ENCODE measurements around the gene CXCL14.

The CXCL14 gene

DNA sequence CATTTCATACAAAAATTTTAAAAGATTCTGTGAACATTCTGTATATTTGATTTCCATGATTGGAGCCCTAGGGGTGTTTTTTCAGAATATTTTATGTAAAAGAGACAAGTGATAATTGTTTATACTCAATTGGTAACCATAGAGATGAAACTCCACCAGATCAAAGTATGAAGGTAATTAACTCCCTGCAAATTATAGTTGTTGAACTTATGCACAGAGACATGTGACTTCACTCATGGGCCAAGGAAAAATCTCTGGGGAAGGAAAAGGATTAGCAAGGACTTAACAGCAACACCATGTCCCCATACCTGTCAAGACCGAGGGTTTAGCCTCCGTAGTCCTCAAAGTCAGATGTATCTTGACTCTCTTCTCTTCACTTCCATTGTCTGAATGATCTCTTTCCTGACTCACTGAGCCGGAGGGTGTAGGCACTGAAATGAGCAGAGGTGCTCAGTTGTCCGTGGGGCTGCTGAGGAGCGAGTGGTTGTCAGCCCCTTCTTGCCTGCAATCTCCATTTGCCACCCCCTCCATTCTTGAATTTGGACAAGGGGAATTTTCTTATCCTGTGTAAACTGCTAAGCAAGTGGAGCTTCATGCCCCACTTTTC, 17.5 kb upstream of the CXCL14 start:
- DNase-seq, result no peak

DNA sequence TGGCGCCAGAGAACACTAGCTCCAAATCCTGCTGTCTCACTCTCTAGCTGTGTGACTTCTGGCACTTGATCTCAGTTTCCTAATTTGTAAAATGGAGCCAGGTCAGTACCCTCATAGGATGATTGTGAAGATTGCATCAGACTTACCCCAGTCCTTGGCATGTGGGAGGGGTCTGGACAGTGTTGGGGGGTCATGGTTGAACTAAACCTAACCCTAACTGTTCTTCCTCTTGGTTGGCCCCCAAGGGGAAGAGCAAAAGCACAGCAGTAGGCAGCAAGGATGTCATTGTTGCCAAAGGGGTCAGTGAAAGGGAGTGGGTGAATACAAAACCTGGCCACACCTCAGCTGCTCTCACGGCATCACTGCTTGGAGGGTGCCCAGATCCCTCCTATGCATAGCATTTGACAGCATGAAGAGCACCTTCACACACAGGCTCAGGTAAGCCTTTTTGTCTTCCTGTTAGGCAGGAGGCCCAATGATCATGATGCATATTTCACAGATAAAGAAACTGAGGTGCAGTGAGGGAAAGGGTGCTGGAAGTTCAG, 15.7 kb upstream of the CXCL14 start:
- DNase-seq, result no peak

DNA sequence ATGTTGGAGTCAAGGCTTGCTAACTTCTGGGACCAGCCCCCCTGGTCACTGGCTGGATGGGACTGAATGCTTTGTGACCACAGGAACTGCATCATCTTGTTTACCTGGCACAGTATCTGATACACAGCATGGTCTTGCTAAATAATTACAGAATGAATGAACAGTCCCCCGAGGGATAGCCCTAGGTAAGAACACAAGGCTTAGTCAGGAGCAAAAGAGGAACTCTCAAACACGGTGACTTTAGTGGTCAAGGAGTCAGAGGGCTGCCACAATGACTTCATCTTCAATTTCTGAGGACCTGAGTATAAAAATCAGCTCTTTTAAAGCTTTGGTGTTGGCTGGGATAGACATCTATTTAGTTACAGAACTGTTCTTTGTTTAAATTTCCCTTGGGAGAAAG, 15.1 kb upstream of the CXCL14 start:
- DNase-seq, result no peak

DNA sequence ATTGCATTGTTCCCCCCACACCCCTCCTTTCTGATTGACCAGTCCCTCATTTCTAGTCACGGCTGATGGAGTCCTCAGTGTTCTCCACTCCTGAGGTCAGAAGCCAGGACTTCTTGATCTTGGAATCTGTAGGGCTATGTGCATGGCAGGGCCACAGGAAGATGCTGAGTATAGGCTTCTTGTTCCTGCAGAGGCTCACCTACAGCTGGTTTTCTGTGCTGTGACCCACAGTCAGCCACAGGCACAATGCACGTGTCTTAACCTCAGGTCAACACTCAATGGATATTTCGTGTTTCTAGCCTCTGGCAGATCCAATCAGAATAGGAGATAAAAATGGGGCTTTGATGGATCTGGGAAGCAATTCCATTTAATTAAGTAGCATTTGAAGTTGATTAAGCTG, 14.3 kb upstream of the CXCL14 start:
- no peak for DNase-seq

DNA sequence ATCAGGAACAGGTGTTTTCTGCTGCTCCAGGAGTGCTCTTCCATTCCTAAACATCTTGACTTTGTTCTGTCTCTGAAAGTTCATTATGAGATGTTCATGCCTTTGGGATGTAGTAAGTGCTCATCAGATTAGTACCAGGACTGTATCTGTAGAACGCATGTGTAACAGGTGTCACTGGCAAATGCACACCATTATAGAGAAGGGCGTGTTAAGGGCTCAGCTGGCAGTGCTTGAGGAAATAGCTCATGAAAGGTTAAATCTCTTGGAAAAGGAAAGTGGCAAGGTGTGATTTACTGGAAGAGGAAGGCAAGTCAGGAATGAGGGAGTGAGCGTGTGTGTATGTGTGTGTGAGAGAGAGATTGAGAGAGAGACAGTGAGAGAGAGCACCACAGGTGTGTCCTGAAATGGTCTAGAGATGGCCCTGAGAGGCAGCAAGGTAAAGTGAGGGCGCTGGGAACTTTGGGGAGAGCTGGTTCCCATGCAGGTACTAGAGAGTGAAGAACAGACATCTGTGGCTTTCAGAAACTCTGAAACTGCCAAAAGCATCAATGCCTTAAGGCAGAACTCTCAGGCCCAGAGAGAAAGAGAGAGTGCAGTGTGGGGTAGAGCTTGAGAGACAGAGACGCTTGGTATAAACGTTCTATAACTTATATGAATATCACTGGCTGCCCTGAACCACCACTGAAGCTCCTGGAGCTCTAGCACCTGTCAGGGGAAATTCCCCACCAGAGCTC, 13.7 kb upstream of the CXCL14 start:
- no peak for DNase-seq

DNA sequence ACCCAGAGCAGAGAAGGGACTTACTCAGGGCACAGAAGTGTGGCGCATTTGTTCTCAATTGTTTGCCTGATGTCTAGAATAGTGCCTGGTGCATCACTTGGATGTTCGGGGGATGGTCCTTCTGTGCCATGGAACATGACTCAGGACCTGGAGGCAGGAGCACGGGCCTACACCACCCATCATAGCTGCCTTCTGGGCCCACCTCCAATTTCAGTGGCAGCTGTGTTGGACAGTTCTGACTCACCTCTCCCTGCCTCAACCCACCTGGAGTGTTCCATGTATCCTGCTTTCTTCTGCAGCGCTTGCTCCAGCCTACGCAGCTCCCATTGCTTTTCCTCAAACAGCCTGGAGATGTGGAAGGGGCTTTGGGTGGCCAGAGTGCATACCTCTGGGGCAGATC, 12.5 kb upstream of the CXCL14 start:
- no peak for DNase-seq

DNA sequence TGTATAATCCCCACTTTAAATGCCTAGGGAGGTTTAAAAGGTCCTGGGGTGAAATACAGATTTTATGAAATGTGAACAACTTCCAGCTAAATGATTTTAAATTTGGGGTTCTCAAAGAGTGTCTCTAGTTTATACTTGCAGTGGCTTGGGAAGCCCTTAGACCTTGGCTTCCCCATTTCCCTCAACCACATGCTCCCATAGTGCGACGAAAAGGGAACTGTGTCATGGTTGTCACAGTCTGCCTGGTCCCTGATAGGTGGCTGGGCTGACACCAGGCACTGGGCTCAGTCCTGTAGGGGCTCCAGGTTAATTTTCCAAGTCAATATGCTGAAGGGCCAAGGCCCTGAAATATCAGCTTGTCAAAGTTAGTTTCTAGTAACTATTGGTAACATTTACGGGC, 10.4 kb upstream of the CXCL14 start:
- DNase-seq, result no peak

DNA sequence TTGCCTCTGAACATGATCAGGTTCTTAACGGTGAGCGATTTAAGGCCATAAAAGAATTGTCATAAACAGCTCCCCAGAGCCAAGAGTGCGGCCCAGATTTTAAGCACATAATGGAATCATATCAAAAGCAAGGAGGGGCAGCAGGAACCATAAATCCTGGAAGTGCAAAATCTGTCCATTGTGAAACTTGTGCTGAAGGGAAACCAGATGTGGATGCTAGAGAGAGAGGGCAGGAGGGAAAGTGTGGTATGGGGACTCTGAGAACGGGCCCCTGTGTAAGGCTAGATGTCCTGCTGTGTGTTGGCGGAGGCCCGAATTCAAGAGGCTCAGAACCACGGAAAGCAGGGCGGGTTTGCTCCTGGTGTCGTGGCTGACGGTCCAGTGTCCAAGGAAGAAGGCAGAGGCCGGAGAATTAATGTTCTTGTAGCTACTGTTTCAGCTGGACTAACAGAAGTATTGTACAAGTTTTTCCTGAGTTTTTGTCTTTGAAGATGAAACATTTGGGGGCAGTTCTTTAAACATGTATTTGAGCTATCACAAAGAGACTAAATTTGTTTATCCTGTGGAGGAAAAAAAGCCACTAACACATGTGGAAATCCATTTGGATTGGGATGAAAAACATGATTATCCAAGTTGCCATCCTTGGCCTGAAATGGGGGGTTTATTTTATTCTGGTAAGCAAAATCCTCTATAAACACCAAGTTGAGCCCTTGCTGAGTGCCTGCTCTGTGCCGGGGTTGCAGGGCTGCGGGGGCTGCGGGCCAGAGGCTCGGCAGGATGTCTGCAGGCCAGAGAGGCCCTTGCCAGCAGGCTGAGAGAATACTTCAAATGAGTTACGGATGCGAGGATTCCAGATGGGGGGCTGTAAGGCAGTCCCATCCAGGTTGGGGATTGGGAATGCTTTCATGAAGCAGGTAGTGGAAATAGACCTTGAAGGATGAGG, 9.2 kb upstream of the CXCL14 start:
- no peak for DNase-seq

DNA sequence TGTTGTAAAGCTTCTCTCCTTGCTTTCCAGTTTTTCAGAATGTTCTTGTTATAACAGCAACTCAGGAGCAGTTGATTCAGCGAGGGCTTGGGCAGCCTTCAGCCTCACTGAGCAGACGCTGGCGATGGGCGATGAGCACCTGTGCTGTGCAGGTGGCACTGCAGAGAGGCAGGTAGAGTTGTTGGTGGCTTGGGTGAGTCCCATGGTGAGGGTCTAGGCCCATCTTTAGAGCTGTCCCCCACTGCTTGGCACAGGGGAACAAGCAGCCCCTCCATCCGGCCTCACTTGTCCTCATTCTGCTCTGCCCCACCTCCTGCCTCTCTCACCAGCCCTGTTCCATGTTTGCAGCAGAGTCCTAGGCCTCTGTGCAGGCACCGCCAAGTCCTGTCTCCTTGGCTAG, 6.1 kb upstream of the CXCL14 start:
- no peak for DNase-seq

DNA sequence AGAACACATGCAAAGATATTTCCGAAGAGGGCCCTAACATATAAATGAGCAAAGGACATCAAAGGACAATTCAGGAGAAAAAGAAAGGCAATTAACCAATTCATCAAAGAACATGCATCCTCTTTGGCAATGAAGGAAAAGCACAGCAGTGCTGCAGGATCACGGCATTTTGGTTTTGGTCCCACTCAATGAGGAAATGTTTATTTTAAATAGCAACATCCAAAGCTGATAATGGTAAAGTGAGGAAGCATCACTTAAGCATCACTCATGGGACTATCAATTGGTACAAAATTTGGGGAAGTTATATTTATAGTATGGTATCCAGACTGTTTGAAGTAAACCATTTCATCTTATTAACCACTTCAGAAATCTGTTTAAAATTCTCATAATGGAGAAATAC, 5.5 kb upstream of the CXCL14 start:
- DNase-seq, result no peak

DNA sequence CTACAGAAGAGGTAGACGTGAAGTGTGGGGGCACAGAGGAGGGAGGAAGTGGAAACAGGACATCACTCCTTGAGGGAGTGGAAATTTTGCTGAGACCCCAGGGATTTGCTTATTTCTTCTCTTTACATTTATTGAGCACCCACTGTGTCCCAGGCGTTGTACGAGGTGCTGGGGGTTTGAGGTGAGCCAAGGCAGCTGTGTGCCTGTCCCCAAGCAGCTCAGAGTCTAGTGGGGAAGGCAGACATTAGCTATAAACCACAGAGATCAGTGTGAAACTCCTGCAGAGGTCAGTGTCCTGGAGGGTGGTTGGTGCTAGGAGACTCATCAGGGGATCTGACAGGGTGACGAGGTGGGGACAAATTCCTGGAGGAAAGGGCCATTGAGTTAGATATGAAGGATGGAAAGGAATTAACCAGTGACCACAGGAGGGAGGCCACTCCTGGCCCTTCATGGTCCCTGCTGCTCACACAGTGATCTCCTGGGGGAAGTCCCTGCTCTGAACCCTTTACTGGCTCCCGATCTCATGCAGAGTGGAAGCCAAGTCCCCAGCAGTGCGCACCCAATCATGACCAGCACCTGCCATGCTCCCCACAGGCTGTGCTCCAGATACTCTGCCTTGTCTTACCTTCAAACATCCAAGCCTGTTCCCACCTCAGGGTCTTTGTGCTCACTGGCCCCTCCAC, 3.4 kb upstream of the CXCL14 start:
- DNase-seq, result no peak

DNA sequence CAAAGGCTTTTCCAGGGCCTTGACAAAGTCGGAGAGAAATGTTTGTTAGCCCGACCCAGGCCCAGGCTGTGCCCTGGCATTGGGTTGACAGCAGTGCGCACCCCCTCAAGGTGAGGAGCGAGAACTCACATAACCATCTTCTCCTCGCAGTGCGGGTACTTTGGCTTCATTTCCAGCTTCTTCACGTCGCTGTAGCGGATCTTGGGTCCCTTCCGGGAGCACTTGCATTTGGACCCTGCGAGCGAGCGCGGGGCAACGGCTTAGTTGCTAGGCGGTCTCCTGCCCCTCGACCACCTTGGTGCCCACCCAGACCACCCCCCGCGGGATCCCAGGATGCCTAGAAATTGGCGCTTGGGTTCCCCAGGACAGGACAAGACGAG, 496 bp downstream of the CXCL14 start:
- no peak for DNase-seq

DNA sequence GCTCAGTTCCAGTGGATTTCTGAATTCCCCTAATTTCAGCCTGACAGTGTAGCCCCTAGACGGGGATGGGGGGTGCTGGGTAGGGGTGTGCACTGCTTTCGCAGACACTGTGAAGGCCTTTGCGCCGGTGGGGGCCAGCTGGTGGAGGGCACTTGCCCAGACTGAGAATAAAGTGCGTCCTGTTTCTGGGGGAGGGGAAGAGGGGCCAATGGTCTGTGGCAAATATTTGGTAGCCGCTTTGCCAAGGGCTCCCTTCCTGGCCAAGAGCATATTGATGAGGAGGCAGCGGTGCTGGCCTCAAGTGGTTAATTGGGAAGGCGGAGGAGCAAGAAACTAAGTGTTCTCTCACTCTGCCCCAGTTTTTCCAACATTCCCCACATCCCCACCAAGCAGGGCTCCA, 1.4 kb downstream of the CXCL14 start:
- DNase-seq, result no peak

DNA sequence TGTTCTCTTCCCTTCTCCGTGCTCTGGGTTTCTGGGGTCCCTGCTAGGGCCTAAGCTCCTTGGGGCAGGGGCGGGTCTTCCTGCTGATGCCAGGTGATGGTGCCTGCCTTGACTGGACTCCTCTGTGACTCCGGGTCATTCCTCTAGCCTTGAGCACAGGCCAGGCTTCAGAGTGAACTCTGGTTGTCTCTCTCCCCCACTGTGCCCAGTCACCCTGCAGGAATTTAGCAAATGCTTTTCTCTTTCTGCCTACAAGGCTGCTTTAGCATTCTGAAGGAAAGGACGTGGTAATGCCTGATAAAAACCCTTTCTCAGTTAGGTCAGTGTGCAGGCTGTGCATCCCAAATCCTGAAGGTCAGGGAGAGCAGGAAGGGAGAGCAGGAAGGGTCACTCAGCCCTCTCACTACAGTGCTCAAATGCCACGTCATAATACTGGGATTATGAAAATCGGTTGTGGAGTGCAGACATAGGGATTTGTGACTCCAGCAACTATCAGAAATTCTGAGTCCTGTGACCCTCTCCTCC, 2.7 kb downstream of the CXCL14 start:
- DNase-seq, result no peak

DNA sequence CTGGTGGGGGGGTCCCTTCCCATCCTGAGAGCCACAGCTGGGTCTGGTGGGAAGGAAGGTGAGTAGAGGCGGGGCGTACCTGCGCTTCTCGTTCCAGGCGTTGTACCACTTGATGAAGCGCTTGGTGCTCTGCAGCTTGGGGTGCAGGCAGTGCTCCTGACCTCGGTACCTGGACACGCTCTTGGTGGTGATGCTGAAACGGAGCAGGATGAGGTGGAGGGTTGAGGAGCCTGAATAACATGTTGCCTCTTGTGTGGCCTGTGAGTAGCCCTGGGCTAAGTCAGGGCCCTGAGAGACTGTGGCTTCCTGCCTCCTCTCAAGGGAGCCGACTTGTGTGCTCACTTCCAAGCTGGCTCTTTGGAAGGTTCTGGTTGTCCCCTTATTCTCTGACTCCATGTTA, 4.3 kb downstream of the CXCL14 start:
- no peak for DNase-seq

DNA sequence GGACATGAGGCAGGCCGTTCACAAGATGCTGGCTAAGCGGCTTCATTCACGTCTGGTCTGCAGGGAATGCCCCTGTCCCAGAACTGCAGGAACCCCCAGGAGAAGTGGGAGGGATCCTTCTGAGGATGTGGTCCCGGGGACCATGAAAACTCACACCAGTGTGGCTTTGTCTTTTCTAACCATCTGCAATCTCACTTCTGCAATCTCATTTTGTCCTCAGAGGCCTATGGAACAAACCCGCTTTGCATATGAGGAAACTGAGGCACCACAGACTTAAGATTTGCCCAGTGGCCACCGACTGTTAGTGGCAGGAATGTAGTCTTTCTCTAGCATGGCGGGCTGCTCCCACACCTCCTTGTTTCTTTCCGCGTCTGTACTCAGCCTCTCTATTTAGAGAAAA, 6.9 kb downstream of the CXCL14 start:
- no peak for DNase-seq

DNA sequence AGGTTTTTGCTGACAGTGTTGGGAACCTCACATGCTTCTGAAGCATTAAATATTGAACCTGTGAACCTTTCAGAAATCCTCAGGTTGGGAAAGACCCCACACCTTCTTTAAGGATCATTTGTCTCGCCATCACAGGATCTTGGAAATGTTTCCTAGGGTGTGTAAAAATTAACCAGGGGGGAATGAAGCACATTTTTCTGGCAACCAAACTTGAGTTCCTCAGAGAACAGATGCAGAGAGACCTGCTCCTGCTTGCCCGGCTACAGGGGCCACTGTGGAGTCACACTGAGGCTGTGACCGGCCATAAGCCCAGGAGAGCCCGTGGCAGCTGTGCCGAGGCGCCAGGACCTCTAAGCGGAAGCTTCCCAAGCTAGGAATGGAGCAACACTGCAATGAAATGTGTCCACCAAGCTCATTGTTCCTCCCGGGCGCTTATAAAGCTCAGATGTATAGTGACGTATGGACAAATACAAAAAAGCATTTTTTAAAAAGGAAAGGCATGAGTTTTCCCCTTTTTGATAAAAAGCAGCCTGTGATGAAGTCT, 7.7 kb downstream of the CXCL14 start:
- DNase-seq, result no peak

DNA sequence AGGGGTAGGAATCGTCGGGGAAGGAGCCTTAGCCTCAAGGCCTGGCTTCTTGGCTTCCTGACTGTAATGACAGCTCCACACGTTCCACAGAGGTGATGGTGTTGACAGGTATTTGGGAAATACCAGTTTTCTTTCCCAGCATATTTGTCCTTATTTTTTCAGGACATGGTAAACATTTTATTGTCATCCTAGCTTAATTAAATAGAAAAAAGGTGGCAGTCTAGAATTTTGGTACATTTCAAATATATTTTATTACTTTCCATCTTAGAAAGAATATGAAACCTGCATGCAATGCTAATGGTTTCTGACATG, 8.4 kb downstream of the CXCL14 start:
- no peak for DNase-seq

DNA sequence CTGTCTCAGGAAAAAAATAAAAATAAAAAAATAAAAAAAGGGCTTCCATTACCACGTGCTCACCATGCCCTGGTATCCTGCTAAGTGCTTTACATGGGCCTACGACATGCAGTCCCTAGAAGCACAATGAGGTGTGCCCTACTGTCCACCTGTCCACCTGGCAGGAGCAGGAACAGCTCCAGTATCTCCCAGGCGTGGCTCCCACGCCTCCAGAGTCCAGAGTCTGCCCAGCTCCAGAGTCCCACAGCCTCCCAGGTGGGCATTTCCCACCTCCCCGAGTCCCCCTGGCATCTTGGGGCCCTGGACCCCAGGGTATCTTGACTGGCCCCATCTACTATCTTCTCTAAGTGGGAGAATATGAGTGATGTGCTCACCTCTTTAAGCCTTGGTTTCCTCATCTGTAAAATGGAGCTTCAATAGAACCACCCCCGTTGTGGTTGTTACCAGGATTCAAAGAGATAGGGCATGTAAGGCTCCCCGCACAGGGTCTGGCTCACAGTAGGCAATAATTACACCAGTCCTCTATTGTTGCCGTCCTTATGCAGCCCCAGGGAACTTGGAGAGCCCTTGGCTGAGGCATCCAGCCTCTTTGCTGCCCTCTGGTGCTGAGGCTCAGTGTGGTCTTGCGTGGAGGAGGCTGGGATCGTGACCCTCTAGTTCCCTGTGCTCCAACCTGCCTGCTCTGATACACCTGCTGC, 8.9 kb downstream of the CXCL14 start:
- no peak for DNase-seq

DNA sequence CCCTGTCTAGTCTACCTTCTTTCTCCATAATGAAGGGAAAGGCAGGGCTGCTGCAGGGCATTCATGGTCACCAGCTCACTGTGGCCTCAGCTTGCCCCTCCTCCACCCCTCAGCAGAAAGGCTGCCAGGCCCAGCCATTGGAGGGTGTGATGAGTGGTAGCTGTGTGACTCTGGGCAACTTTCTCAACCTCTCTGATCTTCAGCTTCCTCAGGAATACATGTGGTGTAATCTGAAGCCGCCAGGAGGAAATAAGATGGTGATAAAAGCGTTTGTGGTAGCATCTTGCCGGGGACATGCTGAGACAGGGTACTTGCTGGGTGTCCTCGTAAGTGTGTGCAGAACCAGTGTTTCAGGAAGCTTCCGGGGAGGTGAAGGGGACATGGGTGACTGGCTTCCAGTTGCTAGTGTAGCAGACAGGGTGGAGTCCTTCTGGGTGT, 9.8 kb downstream of the CXCL14 start:
- DNase-seq, result no peak

DNA sequence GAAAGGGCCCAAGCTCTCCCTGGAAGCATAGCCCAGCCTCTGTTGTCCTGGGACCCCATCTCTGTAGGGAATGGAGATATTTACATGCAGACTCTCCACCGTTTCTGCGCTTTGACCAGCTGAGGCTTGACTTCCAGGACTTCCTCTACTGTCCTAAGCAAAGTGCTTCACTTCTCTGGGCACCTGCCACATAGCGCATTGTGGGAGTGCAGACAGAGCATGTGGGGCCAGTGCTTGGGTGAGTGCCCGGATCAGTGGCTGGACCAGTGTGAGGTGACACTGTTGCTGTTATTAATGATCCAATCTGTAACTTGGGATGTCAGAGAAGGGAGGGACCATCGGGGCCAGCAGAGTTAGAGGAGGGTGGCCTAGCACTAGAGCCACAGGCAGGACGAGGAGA, 10.5 kb downstream of the CXCL14 start:
- no peak for DNase-seq

DNA sequence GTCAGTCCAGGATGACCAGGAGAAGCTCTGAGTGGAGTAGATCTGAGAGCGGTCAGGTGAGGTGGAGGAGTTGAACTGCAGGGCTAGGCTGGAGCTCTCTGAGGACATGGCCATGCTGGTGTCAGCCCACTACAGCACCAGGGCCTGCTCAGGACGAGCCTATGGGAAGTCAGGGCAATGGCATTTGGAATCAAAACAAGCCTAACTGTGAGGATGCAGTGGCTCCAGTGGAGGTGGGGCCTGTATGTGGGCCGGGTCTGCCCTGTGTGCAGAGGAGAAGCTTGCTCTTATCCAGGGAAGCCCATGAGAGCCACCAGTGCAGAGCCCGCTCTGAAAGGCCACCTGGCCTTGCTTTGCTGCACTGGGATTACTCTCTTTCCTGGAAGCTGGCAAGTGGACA, 11.1 kb downstream of the CXCL14 start:
- no peak for DNase-seq
